Spleen (tissue), 11 donors: ENCODE results near the gene ERBB4. TPM values are rescaled to one million over a fixed set of nuclear protein-coding genes. Genes with fewer than 3 reads are reported as not detected.

Source experiments
- DNase-seq: peaks from one replicate; pipeline ENCODE4 v3.0.0-alpha.2; 2020
- H3K27ac ChIP-seq, 8 donors: fragments of 200-600 bp; sonication (generic) in 7 of 8; 1 replicate in 4 of 8; 2 replicates in 4 of 8; pipeline versions ENCODE4 v1.5.0 to v1.8.0; 2016 to 2021; ENCODE audit warnings: inconsistent platforms in 4 of 8, mild to moderate bottlenecking in 4 of 8, moderate library complexity in 1 of 8
- H3K27me3 ChIP-seq, 7 donors: fragments of 200-600 bp; sonication (generic) in 6 of 7; replicated peaks in 1 of 7; 1 replicate in 4 of 7; 2 replicates in 3 of 7; pipeline versions ENCODE4 v1.5.0 to v1.8.0; 2016 to 2021; ENCODE audit warnings: inconsistent platforms in 3 of 7, mild to moderate bottlenecking in 1 of 7
- H3K36me3 ChIP-seq, 6 donors: fragments of 200-600 bp; sonication (generic) in 5 of 6; 1 replicate in 4 of 6; 2 replicates in 2 of 6; pipeline versions ENCODE4 v1.5.0 to v1.8.0; 2016 to 2021; ENCODE audit warnings: inconsistent platforms in 2 of 6
- H3K4me1 ChIP-seq, 6 donors: fragments of 200-600 bp; sonication (generic) in 5 of 6; 1 replicate in 3 of 6; 2 replicates in 3 of 6; pipeline versions ENCODE4 v1.5.0 to v1.8.0; 2016 to 2021; ENCODE audit warnings: inconsistent platforms in 3 of 6
- H3K4me3 ChIP-seq, 8 donors: fragments of 200-600 bp; sonication (generic) in 7 of 8; 1 replicate in 4 of 8; 2 replicates in 4 of 8; pipeline versions ENCODE4 v1.5.0 to v1.8.0; 2016 to 2021; ENCODE audit warnings: inconsistent platforms in 4 of 8, mild to moderate bottlenecking in 4 of 8, moderate library complexity in 2 of 8
- H3K9me3 ChIP-seq, 8 donors: fragments of 200-600 bp; sonication (generic) in 7 of 8; 1 replicate in 4 of 8; 2 replicates in 4 of 8; pipeline versions ENCODE4 v1.5.0 to v1.8.0; 2016 to 2021; ENCODE audit warnings: inconsistent platforms in 4 of 8
- POLR2A ChIP-seq, 3 donors: fragments of 450-650 bp; IDR thresholded peaks; one replicate each; pipeline ENCODE4 v1.5.1; 2017; ENCODE audit warnings: antibody characterized with exemption in 3 of 3, mild to moderate bottlenecking in 1 of 3
- POLR2AphosphoS5 ChIP-seq, 3 donors: sonication (generic); formaldehyde crosslinking; IDR thresholded peaks; one replicate each; pipeline ENCODE4 v1.5.1; 2017; ENCODE audit warnings: antibody characterized with exemption in 3 of 3
- WGBS, 5 donors: extraction: QIAGEN DNeasy Blood & Tissue Kit in 3 of 5; methylation state at CpG; one replicate each; pipeline versions ENCODE4 v1.1.5 to v1.1.7; 2013 to 2018; 5-methylcytosine and 5-hydroxymethylcytosine counted together
- intact Hi-C: fragments of 100-400 bp; cut with DNase I; formaldehyde crosslinking; loops from one replicate; pipeline ENCODE4 v1.15.0; 2023; ENCODE audit warnings: low total_unique reads
- polyA plus RNA-seq, 3 donors: library from polyadenylated mRNA; stranded (reverse); fragments of 200-250 nt; gene quantifications; one replicate each; pipeline ENCODE4 v1.2.1, GENCODE V29; 2013
- total RNA-seq, 7 donors: library from RNA; depleted of rRNA in 3 of 7; stranded (reverse); fragments of >200 nt in 3 of 7; fragmentation: NEBNext Ultra II Directional in 4 of 7; extraction: Animal tissue kit (Norgen Biotek cat#: 25700) in 4 of 7; gene quantifications; one replicate each; pipeline versions ENCODE4 v1.1.0 to v1.2.1, GENCODE V29; 2016 to 2021
- TF ChIP-seq, protein P1 (sequence below), 11 experiments: fragments of 200-600 bp in 7 of 11; fragments of 450-650 bp in 4 of 11; sonication (generic) in 4 of 11; IDR thresholded peaks in 8 of 11; conservative IDR thresholded peaks in 3 of 11; 1 replicate in 7 of 11; 2 replicates in 4 of 11; pipeline versions ENCODE4 v1.4.0 to v1.8.0; 2016 to 2021; ENCODE audit warnings: antibody characterized with exemption in 11 of 11, inconsistent platforms in 4 of 11, mild to moderate bottlenecking in 1 of 11
- donor health status: healthy with polysubstance abuse.
- donor health status: DM: no; HTN: no; CAD: no; lungs with moderate emphysema.
- donor health status: DM: no; HTN: no; CAD: no.
- donor health status: Bipolar disorder and iron deficiency.
- donor health status: healthy.
- donor health status: DM: no; HTN: no; CAD: no.
- donor health status: DM: yes; HTN: yes; CAD: no.

ERBB4 gene
- total and polyA plus RNA-seq, 10 donors: under 0.01 to 1.4 (median 0.35) TPM

DNA sequence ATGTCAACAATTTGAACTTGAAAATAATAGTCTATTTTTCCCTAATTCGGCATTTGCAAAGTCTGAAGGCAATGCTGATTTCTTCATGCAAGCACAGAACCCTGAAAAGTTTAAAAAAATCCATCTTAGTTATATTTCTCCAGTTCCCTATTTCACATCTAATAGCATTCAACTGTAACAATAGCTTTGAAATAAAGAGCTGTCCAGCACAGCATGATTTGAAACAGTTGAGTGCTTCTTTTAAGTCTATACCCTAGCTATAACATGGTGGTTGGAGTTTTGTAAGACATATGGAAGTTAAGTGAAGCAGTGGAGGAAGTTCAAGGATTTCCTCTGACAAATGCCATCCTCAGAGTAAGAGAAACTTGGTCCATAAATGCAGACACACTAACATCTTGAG, 691.9 kb downstream of the ERBB4 start:
- intact Hi-C loops: no loop called here
- no peak for DNase-seq
- Histone ChIP-seq H3K4me1 (no peaks in the 10 kb centered on the region), H3K27me3 (no peaks in the 10 kb centered on the region), H3K4me3 (no peak overlapping the region), H3K36me3 (no peaks in the 10 kb centered on the region), H3K9me3 (no peaks in the 10 kb centered on the region), H3K27ac (no peak overlapping the region)
- WGBS, 5 donors: 52 to 79% (median 64%) methylated on average over 1 of the region's 1 CpG
- TF ChIP-seq, protein P1, sequence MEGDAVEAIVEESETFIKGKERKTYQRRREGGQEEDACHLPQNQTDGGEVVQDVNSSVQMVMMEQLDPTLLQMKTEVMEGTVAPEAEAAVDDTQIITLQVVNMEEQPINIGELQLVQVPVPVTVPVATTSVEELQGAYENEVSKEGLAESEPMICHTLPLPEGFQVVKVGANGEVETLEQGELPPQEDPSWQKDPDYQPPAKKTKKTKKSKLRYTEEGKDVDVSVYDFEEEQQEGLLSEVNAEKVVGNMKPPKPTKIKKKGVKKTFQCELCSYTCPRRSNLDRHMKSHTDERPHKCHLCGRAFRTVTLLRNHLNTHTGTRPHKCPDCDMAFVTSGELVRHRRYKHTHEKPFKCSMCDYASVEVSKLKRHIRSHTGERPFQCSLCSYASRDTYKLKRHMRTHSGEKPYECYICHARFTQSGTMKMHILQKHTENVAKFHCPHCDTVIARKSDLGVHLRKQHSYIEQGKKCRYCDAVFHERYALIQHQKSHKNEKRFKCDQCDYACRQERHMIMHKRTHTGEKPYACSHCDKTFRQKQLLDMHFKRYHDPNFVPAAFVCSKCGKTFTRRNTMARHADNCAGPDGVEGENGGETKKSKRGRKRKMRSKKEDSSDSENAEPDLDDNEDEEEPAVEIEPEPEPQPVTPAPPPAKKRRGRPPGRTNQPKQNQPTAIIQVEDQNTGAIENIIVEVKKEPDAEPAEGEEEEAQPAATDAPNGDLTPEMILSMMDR (IDR thresholded peaks at IDR 0.05 in 8 of 11, conservative IDR thresholded peaks at IDR 0.05 in 3 of 11): no peak
- no peak for TF ChIP-seq POLR2AphosphoS5 (IDR thresholded peaks at IDR 0.05)
- TF ChIP-seq POLR2A (IDR thresholded peaks at IDR 0.05): no peak

DNA sequence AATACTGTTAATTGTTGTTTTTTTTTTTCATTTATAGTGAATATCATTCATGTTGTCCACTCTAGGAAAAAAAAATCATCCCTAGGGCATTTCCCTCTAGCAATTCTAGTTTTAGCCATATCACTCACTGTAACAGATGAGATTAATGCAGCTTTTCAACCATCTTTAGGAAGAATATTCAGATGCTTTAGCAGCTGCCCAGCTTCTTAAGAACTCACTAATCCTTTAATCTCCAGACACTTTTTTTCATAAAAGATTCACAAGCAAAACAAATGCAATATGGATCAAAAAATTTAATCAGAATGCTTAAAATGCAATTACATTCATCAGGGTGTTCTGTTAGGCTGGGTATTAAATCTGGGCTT, 692.6 kb downstream of the ERBB4 start:
- intact Hi-C loops: no loop called here
- no peak for DNase-seq
- TF ChIP-seq, protein P1 (IDR thresholded peaks at IDR 0.05 in 8 of 11, conservative IDR thresholded peaks at IDR 0.05 in 3 of 11): no peak
- TF ChIP-seq POLR2AphosphoS5 (IDR thresholded peaks at IDR 0.05) (no peak), POLR2A (IDR thresholded peaks at IDR 0.05) (no peak)
- H3K9me3 ChIP-seq: no peaks in the 10 kb centered on the region
- H3K4me3 ChIP-seq: no peak overlapping the region
- H3K27ac ChIP-seq: no peak overlapping the region
- no peaks in the 10 kb centered on the region for H3K36me3 ChIP-seq
- no peaks in the 10 kb centered on the region for H3K27me3 ChIP-seq
- H3K4me1 ChIP-seq: no peaks in the 10 kb centered on the region

DNA sequence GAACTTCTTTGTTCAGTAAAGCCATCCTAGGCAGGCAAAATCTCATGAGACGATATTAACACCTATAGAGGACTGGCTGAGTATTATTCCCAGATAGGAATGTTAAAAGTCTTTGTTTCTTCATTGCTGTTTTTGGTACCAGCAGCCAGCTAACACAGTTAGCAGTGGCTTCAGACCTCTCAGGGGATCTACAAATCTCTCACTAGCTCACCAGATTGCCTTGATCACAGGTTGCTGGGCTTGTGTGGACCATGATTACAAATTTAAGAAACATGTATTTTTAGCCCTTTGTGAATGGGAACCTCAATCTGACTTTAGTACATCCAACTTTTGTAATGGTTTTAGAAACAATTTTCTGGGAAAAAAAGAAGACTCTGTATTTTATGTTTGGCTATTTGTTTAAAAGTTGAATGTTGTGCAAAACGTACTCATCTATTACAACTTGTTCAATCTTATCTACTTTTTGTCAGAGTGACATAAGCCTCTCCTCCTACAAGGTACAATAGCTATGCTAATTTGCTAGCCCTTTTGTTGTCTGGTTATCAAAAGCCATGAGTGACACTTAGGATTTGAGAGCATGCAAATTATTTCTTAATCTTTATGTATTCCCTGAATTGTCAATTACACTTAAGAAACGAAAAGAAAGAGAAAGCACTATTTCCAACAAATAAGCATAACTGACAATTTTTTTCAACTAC, 693.1 kb downstream of the ERBB4 start:
- no peaks in the 10 kb centered on the region for H3K27me3 ChIP-seq
- H3K4me1 ChIP-seq: no peaks in the 10 kb centered on the region
- H3K27ac ChIP-seq: no peak overlapping the region
- no peak for DNase-seq
- H3K9me3 ChIP-seq: no peaks in the 10 kb centered on the region
- no peaks in the 10 kb centered on the region for H3K36me3 ChIP-seq
- intact Hi-C loops: no loop called here
- no peak overlapping the region for H3K4me3 ChIP-seq
- TF ChIP-seq POLR2A (IDR thresholded peaks at IDR 0.05) (no peak), POLR2AphosphoS5 (IDR thresholded peaks at IDR 0.05) (no peak)
- 70 to 78% (median 71%) methylated on average over 3 of the region's 3 CpGs for WGBS, 5 donors

DNA sequence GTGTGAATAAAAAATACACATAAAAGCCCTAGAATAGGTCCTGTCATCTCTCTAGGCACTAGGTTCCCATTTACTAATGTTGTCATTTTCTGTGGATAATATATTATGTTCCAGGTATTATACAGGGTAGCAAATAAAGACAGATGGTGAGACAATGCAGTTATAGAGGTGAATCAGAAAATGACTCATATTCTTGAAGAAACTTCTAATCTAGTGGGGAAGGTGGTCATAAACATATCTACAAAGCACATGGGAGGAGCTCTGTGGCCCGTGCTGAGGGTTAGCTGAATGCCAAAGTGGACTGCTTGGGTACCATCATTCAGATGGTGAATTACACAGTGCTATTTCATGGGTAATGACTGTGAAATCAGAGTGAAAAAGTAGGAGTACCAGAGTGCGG, 700.9 kb downstream of the ERBB4 start:
- DNase-seq: no peak
- no peaks in the 10 kb centered on the region for H3K27me3 ChIP-seq
- no peaks in the 10 kb centered on the region for H3K4me1 ChIP-seq
- 67 to 85% (median 76%) methylated on average over 2 of the region's 2 CpGs for whole genome bisulfite sequencing, 5 donors
- no peak for TF ChIP-seq POLR2AphosphoS5 (IDR thresholded peaks at IDR 0.05)
- TF ChIP-seq, protein P1 (IDR thresholded peaks at IDR 0.05 in 8 of 11, conservative IDR thresholded peaks at IDR 0.05 in 3 of 11): no peak
- no peak for TF ChIP-seq POLR2A (IDR thresholded peaks at IDR 0.05)
- H3K4me3 ChIP-seq: no peak overlapping the region
- no peaks in the 10 kb centered on the region for H3K36me3 ChIP-seq
- intact Hi-C loops: no loop called here
- no peak overlapping the region for H3K27ac ChIP-seq
- H3K9me3 ChIP-seq: no peaks in the 10 kb centered on the region
